ENCODE results near the gene LMF1.

Gene LMF1

DNA sequence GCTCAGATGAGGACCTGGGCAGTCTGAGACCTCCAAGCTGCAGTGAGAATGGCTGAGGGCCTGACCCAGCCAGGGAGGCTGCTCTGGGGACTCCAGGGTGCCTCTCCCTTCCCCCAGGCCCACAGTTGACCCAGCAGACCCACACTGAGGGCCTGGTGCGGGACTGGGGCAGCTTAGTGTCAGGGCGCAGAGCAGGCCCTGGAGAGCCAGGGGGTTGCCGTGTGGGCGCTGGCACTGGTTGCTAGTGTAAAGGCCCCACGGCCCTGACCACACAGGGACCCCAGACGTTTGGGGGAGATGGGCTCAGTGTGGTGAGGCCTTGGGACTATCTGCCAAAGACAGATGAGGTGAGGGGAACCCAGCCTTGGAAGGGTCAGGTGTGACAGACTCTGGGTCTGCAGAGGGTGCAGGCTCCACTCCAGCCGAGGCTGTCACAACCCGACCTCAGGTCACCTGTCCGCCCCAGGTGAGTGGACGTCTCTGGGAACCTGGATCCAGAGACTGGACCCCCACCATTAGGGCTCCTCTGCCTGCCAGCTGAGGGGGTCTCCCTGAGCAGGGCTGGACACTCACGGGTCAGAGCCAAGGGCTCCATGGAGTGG is 119.5 kb downstream of the LMF1 start:
- in situ Hi-C loops (cut with HindIII; ENCODE audit: low sequenced_read_pairs), result no loop called here

DNA sequence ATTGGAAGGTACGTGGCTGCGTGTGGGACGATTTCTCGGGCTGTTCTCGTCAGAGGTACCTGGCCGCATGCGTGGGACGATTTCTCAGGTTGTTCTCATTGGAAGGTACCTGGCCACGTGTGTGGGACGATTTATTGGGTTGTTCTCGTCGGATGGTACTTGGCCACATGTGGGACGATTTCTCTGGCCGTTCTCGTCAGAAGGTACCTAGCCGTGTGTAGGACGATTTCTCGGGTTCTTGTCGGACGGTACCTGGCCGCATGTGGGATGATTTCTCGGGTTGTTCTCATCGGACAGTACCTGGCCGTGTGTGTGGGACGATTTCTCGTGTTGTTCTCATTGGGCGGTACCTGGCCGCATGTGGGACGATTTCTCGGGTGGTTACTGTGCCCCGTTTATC is 120.1 kb downstream of the LMF1 start:
- H3K4me3 ChIP-seq (ENCODE audit: low read depth, low read length), result no peak overlapping the region
- TF ChIP-seq, protein P1, sequence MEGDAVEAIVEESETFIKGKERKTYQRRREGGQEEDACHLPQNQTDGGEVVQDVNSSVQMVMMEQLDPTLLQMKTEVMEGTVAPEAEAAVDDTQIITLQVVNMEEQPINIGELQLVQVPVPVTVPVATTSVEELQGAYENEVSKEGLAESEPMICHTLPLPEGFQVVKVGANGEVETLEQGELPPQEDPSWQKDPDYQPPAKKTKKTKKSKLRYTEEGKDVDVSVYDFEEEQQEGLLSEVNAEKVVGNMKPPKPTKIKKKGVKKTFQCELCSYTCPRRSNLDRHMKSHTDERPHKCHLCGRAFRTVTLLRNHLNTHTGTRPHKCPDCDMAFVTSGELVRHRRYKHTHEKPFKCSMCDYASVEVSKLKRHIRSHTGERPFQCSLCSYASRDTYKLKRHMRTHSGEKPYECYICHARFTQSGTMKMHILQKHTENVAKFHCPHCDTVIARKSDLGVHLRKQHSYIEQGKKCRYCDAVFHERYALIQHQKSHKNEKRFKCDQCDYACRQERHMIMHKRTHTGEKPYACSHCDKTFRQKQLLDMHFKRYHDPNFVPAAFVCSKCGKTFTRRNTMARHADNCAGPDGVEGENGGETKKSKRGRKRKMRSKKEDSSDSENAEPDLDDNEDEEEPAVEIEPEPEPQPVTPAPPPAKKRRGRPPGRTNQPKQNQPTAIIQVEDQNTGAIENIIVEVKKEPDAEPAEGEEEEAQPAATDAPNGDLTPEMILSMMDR (IDR thresholded peaks at IDR 0.05; ENCODE audit: low read depth, low read length), result no peak
- in situ Hi-C loops (cut with HindIII; ENCODE audit: low sequenced_read_pairs), result no loop called here
- no peak for DNase-seq (ENCODE audit: low read depth, low spot score)

More for the DNA sequence above, 119.5 kb downstream of the LMF1 start:
- no peak overlapping the region for H3K4me3 ChIP-seq (ENCODE audit: low read depth, low read length)
- DNase-seq (ENCODE audit: low read depth, low spot score), result no peak
- TF ChIP-seq, protein P1 (IDR thresholded peaks at IDR 0.05; ENCODE audit: low read depth, low read length), result no peak

DNA sequence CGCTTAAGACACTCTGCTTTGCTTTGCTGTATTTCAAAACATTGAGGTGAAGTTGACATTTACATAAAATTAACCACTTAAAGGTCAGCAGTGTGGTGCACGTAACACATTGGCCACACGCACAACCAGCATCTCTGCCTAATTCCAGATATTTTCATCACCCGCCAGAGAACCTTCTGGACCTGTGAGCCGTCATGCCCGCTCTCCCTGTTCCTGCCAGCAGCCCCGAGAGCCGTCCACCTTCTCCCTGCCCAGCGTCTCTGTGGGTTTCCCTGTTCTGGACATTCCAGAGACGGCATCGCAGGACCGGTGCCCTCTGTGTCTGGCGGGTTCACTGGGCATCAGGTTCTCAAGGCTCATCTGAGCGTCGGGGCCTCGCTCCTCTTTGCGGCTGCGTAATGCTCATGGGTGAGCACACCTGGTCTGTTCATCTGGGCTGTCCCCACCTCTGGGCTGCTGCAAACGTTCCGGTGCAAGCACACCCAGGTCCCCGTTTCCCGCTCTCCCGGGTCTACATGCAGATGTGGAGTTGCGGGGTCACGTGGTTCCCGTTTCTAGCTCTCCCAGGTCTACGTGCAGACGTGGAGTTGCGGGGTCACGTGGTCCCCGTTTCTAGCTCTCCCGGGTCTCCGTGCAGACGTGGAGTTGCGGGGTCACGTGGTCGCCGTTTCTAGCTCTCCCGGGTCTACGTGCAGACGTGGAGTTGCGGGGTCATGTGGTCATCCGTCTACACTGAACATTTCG is 122.1 kb downstream of the LMF1 start:
- in situ Hi-C loops (cut with HindIII; ENCODE audit: low sequenced_read_pairs), result no loop called here
- no peak for DNase-seq (ENCODE audit: low read depth, low spot score)

DNA sequence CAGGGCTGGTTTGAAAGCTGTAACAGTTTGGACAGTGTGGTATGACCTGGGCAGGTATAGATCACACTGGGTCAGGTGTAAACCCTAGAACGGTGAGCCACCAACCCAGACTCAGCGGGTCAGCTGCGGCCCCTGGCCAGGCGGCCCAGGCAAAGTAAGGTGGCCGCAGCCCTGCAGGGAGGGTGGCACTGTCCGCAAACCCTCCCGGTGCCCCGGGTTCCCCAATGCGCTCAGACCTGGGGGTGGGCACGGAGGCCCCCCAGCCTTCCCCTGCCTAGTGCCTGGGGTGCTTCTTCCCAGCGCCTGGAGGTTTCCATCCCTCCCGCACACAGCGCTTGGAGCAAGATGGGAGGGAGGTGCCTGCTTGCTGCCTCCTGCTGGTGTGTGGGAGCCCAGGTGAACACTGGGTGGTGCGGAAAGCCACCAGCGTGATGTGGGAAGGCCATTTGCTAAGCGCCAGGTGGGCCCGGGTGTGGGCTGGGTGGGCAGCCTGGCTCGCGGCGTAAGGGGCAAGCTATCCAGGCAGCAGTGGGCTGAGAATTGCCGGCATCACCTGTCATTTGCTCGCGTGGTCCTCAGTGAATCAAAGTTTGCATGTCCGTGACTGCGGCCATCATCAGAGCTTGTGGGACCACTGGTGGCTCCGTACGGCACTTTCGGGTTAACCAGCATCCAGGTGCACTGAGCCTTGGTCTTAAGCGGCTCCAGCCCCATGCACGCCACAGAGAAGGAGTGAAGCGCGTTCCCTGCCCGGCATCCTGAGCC is 122.9 kb downstream of the LMF1 start:
- TF ChIP-seq, protein P1 (IDR thresholded peaks at IDR 0.05; ENCODE audit: low read depth, low read length), result no peak
- in situ Hi-C loops (cut with HindIII; ENCODE audit: low sequenced_read_pairs), result no loop called here
- H3K4me3 ChIP-seq (ENCODE audit: low read depth, low read length), result no peak overlapping the region
- DNase-seq (ENCODE audit: low read depth, low spot score), result no peak

More for the DNA sequence above, 122.1 kb downstream of the LMF1 start:
- no peak overlapping the region for H3K4me3 ChIP-seq (ENCODE audit: low read depth, low read length)
- TF ChIP-seq, protein P1 (IDR thresholded peaks at IDR 0.05; ENCODE audit: low read depth, low read length), result no peak

DNA sequence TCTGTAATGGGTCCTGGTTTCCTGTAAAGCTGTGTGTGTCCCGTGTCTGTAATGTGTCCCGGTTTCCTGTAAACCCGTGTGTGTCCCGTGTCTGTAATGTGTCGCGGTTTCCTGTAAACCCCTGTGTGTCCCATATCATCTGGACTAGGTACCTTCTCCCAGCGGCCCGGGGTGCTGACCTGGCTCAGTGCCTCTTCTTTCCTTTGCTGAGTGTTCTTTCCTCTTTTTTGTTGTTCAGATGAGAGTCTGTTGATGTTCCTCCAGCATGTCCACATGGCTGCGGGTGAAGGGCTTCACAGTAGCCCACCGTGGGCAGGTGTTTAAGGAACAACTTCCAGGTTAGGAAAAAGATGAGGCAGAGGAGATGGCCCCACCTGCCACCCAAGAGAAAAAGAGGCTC is 123.6 kb downstream of the LMF1 start:
- DNase-seq (ENCODE audit: low read depth, low spot score), result no peak
- TF ChIP-seq, protein P1 (IDR thresholded peaks at IDR 0.05; ENCODE audit: low read depth, low read length), result no peak
- no peak overlapping the region for H3K4me3 ChIP-seq (ENCODE audit: low read depth, low read length)
- in situ Hi-C loops (cut with HindIII; ENCODE audit: low sequenced_read_pairs), result no loop called here

DNA sequence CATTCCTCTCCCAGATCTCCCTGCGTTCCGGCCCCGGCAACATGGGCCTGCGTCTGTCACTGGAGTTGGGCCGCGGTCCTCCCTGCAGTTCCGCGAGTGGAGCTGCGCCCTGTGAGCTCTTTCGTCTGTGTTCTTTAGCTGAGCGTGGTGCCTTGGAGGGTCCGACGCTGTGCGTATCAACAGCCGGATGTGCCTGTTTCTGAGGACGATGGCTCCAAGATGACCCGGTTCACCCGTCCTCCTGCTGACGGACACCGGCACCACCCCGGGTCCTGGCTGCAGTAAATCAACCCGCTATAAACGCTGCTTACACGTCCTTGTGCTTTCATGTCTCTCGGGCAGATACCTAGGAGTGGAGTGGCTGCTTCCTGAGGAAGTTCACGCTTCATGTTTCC is 125.4 kb downstream of the LMF1 start:
- TF ChIP-seq, protein P1 (IDR thresholded peaks at IDR 0.05; ENCODE audit: low read depth, low read length), result no peak
- H3K4me3 ChIP-seq (ENCODE audit: low read depth, low read length), result no peak overlapping the region
- no peak for DNase-seq (ENCODE audit: low read depth, low spot score)
- in situ Hi-C loops (cut with HindIII; ENCODE audit: low sequenced_read_pairs), result no loop called here

Data from astrocyte of the spinal cord (primary cell).